NCI-H446 treated with DMSO at 0.1 percent for 48 hours (cell line): ENCODE measurements around the gene GPBP1L1.
A peak's percentile ranks its signal among the peaks of the same experiment; 100 is the strongest.

Source experiments
- DNase-seq: peaks from one replicate; lab custom pipeline; 2025; lab: John Stamatoyannopoulos, UW

Gene GPBP1L1

DNA sequence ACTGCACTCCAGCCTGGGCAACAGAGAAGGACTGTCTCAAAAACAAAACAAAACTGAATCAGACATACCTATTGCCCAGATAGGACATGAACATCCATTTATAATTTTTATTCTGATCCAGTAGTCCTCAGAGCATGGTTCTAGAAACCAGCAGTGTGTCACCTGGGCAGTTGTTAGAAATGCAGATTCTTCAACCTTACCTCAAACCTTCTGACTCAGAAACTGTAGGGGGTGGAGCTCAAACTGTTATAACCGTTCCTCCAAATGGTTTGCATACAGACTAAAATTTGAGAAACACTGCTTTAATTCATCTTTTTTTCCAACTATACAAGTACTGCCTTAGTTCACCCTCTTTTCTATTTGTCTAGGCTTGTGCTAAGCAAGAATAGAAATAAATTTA is 96.5 kb downstream of the GPBP1L1 start:
- no peak for DNase-seq

DNA sequence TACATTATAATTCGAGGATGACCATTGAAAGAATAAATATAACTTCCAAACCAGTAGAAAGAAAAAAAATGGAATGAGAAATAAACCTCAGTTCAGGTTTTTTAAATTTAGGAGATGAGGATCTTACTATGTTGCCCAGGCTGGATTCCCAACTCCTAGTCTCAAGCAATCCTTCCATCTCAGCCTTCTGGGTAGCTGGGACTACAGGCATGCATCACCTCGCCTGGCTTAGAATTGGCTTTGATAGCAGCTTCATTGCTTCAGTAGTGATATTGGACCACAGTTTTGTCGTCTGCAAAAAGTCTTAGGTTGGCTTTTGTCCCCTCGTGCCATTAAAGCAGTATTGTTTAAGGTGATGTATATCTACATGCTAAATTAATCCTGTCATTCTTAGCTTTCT is 99.6 kb downstream of the GPBP1L1 start:
- DNase-seq: no peak

GRCh38 chr1:45585496-45586075 is 100.7 kb downstream of the GPBP1L1 start:
- DNase-seq: no peak

- no peak for DNase-seq
Observed at GRCh38 chr1:45585110-45585426, 101.3 kb downstream of the GPBP1L1 start.

DNA sequence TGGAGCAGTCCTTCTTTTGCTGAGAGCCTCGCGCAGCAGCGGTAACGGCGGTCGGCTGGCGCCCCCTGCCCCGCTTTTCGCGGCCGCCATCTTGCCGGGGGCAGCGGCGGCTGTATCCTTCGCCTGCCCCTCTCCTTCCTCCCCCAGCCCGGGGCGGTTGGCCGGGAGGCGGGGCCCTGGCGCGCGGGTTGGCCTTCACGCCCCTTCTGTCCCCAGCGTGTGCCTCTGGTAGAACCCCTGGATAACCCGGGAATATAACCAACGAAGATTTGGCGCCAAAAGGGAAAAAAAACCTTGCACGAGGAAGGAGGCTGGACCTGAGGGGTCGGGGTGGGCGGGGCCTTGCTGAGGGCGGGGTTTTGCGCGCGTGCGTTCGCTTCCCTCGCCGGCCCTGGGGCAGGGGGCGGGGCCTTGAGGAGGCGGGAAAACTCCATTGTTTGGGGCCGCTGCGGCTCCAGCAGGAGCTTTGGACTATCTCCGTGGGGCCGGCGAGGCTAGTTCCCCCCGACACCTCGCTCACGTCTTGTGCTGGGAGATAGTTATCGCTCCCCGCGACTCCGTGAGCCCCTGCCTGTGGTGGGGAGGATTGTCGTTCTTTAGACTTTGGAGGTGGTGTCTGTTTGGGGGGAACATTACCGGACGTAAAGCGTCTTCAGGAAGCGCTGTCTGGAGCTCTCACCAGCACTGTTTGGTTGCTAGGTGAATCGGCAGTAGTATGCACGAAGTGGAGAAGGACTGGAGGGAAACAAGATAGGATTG is 101.8 kb downstream of the GPBP1L1 start:
- DNase-seq: peak; percentile 90

DNA sequence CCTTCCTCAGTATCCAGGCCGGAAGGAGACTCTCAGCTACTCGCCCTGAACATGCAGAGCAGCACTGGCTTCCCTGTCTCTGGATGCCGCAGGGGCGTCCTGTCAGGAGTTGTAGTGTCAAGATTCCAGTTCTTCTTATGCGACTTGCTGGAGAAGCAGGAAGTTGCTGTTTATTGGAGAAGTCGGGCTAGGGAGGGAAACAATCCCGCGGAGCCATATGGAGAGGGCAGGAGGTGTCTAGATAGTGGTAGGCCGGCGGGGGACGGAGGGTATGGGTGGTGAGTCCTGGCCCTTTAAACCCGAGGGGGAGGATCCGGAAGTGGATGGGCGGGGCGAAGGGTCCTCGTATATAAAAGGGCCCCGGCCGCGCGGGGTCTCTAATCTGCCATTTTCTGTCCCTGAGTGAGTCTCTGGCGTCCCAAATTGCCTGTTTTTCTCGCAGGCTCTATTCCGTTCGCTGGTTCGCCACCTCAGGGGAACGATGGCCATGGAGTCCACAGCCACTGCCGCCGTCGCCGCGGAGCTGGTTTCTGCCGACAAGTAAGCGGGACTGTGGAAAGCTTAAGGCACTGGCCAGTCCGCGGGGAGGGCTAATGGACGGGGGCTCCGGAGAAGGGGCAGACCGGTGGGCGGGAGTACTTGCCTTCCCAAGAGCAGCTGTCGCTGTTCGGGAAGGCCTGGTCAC is 102.5 kb downstream of the GPBP1L1 start, which contains the start of gene NASP:
TSS of gene NASP (plus strand) at position 376 of the 685 bp plus-strand sequence. CDS start at position 482, 106 bp downstream.
- DNase-seq: peak; percentile 74

DNA sequence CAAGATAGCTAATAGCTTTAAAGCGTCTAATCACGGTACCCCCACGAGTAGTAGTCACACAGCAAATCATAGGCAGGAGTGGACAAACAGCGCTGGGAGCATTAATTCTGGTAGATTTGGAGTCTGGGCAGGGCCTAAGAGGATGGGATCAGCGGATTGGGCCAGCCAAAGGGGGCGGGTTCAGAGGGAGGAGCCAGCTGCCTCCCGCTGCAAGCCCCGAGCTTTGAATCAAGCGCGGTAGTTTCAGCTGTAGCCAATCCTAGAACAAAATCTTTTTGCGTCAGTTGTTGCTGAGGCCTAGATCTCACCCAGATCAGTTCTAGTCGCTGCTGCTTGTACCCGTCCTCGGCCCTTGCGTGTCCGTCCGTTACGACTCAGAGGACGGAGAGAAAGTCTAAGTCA is 103.1 kb downstream of the GPBP1L1 start:
- DNase-seq: peak; percentile 97
